Stromal cell of bone marrow (primary cell): ENCODE results near the gene TAF10.

Experiments
- DNase-seq: peaks from one replicate; pipeline ENCODE4 v3.0.0-alpha.2; 2012; ENCODE audit warnings: low read depth

The TAF10 gene

DNA sequence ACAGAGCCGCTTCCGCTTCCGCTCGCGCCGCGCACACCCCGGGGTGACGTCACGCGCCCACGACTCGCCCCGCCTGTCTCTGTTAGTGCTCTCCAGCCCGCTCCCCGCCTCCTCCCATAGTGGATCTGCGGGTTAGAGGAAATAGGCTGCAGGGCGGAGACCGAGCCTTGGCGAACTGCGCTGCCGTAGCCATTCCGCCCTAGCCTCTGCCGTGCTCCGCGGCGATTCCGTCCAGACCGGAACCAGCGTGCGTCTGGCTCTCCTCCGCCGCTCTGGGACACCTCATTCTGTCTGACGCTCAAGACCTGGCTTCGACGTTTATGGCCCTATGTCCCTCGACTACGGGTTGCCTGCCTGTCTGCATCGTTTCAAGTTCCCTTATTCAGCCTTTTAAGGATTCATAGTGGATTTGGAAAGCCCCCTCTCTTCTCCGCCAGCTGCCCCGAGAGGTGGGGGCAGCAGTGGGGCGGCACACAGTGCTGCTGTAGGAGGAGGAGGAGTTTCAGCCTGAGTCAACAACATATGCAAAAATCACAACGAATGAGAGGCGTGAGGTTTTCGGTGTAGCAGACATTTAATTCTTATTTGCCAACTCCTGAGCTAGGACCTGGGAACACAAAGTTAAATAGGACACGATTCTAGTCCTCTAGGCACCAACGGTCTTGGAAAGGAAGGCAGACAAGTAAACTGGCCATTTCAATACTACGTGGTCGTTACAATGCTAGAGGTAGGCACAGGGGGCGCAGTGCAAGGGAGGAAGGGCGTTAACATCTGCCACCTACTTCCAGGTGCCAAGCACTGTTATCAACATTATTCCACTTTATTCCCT is at the start of gene TAF10:
Gene TAF10, minus strand, starts transcription at position 4 of the 829 bp plus-strand sequence. CDS start 27 bp downstream, outside the sequence.
- peak; percentile 93 for DNase-seq

DNA sequence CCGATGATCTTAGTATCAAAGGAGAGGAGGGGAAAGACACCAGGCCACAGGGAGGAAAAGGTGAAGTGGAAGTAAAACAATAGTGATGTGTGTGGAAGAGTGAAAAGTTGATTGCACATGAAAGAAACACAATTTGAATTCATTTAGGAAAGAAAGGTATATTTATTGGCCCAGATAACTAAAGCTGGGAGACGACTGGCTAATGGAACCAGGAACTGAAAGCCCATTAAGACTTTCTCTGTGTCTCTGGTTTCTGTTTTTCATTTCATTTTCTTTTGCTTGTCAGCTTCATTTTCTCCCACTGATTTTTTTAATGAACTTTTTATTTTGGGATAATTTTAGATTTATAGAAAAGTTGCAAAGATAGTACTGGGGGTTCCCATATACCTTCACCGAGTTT is 48.7 kb upstream of the TAF10 start:
- DNase-seq = no peak

- no peak for DNase-seq
These were observed 46.6 kb upstream of the TAF10 start for GRCh38 chr11:6658647-6659046.

GRCh38 chr11:6657346-6657745 is 45.3 kb upstream of the TAF10 start:
- no peak for DNase-seq

DNA sequence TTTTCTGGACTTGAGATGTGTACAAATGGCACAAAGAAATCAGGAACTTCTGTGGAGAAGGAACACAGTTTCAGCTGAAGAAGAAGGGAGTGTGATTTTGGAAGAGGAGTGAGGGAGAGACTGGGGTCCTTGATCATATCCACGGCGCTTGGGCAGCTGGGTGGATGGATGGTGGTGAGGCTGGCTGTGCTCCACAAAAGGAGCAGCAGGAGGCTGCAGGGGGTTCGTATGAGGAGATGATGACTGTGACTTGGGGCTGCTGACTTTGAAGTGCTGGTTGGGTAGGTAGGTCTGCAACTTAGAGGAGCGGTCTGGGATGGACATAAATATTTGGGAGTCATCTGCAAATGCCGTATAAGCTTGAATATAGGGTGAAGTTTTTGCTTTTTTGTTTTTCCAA is 44.9 kb upstream of the TAF10 start:
- no peak for DNase-seq

GRCh38 chr11:6656584-6656915 is 44.5 kb upstream of the TAF10 start:
- no peak for DNase-seq

- no peak for DNase-seq
These were observed 44.0 kb upstream of the TAF10 start, which contains the start of gene DCHS1 for GRCh38 chr11:6655790-6656583. Gene DCHS1, minus strand, starts transcription at chr11:6655809. Its CDS starts 14,196 bp downstream, at chr11:6641613.

- DNase-seq = no peak
These were observed 43.2 kb upstream of the TAF10 start for GRCh38 chr11:6655020-6655789.

GRCh38 chr11:6654281-6655019 is 42.4 kb upstream of the TAF10 start:
- DNase-seq = no peak

- DNase-seq = no peak
These were observed 41.6 kb upstream of the TAF10 start for GRCh38 chr11:6653656-6654055.

DNA sequence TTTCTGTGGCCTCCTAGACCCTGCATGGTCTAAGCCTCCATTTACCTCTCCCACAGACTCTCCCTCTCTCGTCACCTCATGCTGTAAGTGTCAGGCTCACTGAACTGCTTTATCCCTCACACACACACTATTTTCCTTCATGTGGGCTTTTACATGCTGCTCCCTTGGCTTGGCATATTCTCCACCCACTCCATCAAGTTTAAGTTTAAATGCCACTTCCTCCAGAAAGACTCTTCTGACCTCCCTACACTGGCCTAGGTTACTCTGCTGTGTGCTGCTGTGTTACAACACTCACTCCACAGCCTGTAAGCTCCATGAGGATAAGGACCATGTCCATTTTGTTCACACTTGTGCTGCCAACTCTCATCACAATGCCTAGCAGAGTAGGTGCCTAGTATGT is 41.1 kb upstream of the TAF10 start:
- no peak for DNase-seq

- DNase-seq = no peak
These were observed 40.2 kb upstream of the TAF10 start for GRCh38 chr11:6652182-6652581.

DNA sequence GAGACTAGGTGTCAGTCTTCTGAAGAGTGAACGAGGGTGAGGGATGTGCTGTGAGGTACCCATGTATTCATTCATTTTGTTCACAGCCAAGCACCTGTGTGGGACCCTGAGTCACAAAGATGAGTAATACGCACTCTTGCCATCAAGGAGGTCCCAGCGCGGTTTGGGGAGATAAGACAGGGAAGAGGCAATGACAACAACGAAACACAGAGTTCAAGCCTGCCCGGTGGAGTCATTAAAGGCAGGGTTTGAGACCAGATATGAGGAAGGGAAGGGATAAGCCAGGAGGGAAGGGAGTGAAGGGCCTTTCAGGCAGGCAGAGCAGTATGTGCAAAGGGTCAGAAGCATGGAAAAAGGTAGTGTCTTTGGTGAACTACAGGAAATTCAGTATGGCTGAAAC is 39.0 kb upstream of the TAF10 start:
- no peak for DNase-seq

GRCh38 chr11:6650104-6650503 is 38.1 kb upstream of the TAF10 start:
- no peak for DNase-seq

DNA sequence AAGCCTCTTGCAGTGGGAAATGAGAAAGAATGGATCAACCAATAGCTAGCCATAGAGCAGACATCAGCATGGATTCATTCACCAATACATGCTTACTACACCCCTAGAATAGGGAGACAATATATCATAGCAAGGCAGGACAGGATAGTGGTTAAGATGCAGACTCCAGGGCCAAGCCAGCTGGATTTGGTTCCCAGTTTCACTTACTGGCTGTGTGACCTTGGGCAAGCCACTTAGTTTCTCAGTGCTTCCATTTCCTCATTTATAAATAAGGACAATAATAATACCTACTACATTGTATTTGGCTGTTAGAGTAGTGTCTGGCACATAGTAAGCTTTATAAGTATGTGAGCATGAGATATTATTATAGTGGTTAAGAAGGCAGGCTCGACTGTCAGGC is 36.5 kb upstream of the TAF10 start:
- DNase-seq = no peak

- no peak for DNase-seq
These were observed 35.8 kb upstream of the TAF10 start for GRCh38 chr11:6647836-6648235.

DNA sequence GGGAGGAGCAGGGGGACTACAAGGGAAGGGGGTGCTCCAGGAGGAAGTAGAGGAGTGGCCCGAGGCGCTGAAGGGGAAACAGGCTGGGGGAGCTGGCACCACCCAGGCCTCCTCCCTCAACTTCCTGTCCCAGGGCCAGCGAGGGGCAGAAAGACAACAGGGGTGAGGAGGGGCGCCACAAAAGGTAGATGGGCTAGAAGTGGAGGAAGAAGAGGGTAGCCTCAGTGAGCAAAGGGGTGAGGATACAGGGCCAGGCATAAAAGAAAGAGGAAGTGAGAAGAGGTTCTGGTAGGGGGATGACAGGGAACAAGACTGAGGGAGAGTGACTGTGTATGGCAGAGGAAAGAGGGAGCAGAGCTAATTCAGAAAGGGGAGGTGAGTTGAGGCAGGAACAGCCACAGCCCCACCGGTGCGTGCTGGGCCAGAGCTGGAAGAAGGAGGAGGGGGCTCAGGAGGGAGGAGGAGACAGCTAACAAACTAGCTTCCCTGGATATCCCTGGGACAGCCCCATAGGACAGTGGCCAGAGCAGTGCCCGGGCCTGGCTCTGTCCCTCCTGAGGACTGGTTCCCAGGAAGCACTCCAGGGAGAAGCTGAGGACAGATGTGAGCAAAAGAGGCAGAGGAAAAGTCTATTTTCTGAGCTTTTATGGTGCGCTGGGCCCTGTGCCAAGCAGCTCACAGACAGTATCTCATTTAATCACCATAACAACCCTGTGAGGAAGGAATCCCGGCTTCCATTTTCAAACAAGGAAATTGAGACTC is 35.1 kb upstream of the TAF10 start:
- no peak for DNase-seq

DNA sequence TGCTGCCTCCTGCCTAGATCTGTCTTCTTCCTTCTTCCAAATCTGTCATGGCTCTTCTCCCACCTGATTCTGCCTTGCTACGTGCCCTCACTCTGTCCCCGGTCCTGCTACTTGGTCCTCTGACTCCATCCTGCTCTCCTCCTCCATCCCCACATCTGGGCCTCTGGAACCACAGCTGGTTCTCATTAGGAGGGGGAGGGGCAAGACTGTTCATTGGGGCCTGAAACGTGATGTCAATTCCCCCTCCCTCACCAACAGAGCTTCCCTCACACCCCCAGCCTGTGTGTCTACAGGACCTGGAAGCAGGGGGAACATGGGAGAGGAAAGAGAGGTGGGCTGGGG is 34.5 kb upstream of the TAF10 start:
- DNase-seq = no peak

GRCh38 chr11:6646071-6646470 is 34.1 kb upstream of the TAF10 start:
- peak; percentile 63 for DNase-seq

GRCh38 chr11:6642957-6643356 is 30.9 kb upstream of the TAF10 start:
- DNase-seq = no peak

DNA sequence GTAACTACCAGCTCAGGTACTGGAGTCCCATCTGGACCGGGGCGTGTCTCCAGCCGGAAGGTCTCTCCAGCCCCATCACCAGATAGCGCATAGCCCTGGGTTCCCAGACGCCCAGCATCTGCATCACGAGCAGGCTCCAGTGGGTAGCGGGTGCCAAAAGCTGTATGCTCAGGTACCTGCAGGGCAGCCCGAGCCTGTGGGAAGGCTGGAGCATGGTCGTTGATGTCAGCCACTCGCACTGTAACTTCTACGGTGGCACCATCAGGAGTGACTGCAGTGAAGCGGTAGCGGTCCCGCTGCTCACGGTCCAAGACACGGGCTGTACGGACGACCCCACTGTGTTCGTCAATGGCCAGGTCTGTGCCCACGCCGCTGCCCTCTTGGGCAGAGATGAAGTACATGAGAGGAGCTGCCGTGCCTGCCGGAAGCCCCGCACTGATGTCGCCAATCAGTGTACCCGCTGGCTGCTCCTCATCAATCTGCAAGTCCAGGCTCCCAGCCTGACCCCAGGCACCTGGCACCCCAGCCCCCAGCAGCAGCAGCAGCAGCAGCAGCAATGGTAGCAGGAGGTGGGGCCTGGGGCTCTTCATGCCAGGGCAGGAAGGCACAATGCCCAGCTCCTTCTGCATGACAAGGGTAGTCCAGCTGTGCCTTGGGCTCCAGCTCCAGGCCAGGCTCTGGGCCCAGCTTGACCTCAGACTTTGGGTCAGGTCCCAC is 29.1 kb upstream of the TAF10 start:
- DNase-seq = no peak
